DMS114 treated with DMSO at 0.1 percent for 48 hours (cell line): ENCODE measurements around the gene FFAR2.
A peak's percentile ranks its signal among the peaks of the same experiment; 100 is the strongest.
"Not testable (repeated sequence)": the region's sequence is repeated elsewhere in the genome, so short reads cannot be mapped to it uniquely, and the experiment has no call there.

Source experiments
- DNase-seq: peaks from one replicate; lab custom pipeline; 2025; ENCODE audit not compliant: unreplicated experiment; lab: John Stamatoyannopoulos, UW

Gene FFAR2

DNA sequence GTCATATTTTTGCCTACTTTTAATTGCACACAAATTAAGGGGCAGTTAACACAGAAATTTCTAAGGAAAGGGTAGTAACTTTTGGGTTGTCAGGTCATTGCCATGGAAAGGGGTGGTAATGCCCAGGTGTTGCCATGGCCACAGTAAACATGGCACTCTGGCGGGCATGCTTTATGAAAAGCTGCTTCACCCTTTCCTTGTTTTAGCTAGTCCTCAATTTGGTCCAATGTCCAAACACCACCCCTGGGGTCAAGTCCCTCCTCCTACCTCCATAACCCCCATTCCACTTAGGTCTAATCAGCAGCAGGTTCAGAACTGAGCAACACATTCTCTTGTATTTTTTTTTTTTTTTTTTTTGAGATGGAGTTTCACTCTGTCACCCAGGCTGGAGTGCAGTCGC is 6.6 kb downstream of the FFAR2 start:
- no peak for DNase-seq

DNA sequence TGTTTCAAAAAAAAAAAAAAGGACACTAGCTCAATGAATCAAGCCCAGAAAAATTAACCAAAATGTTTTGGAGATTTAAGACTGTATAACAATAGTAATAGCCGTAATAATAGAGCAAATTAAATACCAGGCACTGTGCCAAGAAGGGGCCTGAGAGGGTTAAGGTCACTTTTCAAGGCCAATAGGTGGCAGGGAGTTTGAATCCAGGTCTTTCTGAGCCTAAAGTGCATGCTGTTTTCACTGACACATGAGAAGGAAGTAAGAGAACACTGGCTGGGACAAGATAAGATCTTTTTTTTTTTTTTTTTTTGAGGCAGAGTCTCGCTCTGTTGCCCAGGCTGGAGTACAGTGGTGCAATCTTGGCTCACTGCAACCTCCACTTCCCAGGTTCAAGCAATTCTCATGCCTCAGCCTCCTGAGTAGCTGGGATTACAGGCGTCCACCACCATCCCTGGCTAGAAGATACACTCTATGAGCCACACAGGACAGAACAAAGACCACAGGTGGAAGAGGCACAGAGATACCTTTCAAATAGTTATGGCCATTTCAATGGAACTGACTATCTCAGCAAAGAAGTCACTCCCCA is 7.7 kb downstream of the FFAR2 start:
- DNase-seq = no peak

DNA sequence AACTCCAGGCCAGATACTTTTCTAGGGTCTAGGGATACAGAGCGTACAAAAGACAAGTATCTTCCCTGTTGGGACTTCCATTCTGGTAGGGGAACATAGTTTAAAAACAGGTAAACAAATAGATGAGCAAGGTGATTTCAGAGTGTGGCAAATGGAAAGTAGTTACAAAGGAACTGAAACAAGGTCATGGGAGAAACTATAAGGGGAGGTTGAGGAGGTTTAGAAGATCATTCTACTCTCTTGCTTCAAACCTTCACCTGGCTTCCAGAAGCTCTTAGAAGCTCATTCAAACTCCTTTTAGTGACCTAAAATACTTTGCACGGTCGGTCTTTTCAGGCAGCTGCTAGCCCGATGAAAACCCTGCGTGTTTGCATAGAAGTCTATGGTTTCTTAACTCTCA is 9.1 kb downstream of the FFAR2 start:
- no peak for DNase-seq

DNA sequence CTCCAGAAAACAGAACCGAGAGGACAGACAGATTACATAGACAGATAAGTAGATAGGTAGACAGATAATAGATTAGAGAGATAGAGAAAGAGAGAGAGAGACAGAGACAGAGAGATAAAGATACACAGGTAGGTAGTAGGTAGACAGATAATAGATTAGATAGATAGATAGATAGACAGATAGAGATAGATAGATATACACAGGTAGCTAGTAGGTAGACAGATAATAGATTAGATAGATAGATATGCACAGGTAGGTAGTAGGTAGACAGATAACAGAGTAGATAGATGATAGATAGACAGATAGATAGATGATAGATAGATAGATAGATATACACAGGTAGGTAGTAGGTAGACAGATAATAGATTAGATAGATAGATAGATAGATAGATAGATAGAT is 10.1 kb downstream of the FFAR2 start:
- DNase-seq = no peak

DNA sequence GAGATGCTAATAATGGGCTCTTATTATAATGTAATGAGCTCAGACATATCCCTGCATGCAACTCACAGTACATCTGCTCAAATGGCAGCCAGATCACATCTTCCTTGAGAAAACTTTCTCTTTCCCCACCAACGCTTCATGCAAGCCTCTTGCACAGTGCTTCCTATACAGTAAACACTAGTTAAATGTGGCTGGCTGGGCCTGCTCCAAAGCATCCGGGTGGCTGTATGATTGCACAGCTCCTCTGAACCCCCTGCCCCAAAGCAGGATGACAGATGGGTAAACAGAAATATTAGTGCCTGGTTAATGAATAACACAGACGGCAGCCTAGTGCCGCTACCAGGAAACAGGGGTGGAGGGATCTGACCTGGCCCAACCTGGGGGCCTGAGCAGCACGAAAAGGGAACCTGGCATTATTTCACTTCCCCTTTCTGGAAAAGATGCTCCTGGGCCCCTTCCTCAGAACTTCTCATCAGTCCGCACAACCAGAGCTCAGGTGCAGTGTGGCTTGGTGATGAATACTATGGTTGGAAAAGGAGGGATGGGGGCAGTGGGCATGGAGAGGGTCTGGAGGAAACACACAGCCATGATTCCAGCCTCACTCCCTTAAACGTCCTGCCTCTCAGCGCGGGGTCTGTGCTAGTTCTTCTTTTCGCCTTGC is 10.8 kb downstream of the FFAR2 start:
- no peak for DNase-seq

DNA sequence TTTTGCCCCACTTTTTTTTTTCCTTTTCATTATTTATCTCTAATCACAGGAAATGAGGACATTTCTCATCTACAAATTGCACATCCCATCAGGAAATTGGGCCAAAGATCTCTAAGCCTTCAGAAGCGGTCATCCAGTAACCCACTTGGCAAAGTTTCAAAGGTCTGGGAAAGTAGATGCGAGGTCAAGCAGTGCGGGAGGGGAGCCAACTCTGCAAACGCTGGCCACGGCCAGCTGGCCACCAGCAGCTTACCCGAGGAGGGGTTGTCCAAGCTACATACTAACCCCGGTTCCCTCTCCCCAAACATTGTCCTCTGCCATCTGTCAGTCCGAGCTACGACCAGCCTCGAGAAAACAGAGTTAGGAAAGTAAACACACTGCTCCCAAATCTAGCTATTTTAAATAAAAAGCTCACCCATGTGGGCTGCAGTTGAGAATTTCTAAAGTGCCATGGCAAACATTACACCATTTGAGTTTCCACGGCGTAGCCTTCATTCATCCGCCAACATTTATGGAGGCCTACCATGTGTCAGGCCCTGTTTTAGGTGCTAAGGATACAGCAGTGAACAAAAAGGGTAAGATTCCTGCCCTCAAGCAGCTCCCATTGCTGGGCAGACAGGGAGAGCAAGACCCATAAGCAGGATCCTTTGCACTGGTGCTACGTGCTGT is 11.5 kb downstream of the FFAR2 start:
- DNase-seq = no peak

DNA sequence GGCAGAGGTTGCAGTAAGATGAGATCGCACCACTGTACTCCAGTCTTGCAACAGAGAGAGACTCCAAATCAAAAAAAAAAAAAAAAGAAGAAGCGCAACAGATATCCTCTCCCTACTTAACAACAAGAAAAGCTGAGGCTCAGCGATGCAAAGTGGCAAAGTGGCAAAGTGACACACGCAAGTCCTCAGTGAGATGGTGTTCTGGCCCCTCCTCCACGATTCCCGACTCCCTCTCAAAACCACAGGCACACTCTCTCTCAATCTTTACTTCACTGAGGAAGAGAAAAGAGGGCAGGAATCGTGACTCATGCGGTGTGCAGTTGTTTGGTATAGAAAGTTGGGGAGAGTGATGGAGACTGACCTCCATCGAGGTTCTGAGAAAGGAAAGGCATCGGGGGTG is 12.6 kb downstream of the FFAR2 start:
- no peak for DNase-seq

DNA sequence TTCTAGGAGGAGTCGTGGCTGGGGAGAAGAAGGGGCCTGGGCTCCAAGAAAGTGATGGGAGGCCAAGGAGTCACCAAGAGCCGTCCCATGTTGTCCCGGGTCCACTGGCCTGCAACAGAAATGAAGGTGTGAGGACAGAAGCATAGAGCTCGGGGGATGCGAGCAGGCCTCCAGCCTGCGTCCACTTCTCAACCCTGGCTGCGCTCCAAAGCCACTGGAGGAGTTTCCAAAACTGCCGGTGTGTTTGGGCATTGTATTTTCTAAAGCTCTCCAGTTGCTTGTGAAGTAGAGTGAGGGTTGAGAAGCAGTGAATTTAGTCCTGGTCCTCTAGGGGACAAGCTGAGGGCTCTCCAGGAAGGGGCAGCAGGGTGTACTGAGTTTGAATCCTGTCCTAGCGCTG is 13.0 kb downstream of the FFAR2 start:
- no peak for DNase-seq

DNA sequence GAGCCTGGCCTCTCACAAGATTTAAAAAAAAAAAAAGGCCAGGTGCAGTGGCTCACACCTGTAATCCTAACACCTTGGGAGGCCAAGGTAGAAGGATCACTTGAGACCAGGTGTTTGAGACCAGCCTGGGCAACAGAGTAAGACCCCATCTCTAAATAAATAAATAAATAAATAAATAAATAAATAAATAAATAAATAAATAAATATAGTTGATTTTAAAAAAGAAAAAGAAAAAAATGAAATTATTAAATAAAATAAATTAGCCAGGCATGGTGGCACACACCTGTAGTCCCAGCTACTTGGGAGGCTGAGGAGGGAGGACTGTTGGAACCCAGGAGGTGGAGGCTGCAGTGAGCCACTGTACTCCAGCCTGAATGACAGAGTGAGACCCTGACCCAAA is 13.7 kb downstream of the FFAR2 start:
- not testable (repeated sequence) for DNase-seq

DNA sequence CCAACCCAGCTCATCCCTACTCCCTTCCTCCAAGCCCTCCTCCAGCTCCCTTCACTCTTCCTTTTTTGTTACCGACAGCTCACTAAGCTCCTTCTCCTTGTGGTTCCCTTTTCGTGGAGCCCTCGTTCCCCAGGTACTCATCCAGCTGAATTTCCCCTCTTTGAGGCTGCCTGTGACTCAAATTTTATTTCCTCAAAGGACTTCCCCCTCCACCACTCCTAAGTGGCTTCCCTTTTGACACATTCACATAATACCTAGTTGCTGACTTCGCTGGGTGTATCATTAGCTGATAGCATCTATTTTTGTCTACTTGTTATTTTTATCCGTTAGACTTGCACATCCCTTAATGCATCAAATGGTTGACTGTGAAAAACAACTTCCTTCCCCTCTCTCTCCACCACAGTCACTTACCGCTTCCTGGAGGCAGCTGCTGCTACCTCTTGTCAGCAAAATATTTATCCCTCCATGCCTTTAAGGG is 14.5 kb downstream of the FFAR2 start:
- DNase-seq = no peak

DNA sequence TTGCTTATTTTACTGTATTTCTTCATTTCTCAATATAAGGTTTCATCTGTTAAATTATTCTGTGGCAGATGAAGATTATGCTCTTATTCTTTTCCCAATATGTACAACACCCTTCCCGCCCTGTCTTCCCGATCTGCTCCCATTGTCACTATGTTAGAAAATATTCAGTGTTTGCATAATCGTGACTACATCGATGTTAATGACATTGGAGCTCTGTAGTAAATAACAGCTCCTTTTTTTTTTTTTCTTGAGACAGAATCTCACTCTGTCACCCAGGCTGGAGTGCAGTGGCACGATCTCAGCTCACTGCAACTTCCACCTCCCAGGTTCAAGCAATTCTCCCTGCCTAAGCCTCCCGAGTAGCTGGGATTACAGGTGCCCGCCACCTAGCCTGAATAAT is 14.9 kb downstream of the FFAR2 start:
- not testable (repeated sequence) for DNase-seq

DNA sequence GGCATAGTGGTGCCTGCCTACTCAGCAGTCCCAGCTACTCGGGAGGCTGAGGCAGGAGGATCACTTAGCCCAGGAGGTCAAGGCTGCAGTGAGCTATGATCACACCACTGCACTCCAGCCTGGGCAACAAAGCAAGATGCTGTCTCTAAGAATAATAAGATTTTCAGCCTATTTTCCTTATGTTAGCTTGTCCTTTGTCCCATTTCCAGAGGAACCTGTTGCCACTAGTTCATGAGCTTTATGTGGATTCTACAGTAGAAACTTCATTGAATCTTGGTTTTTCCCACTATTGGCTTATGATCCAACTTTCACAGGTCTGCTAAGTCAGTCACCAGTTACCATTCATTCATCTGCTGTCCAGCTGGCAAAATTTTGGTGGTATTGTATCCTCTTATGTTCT is 18.2 kb downstream of the FFAR2 start:
- no peak for DNase-seq

DNA sequence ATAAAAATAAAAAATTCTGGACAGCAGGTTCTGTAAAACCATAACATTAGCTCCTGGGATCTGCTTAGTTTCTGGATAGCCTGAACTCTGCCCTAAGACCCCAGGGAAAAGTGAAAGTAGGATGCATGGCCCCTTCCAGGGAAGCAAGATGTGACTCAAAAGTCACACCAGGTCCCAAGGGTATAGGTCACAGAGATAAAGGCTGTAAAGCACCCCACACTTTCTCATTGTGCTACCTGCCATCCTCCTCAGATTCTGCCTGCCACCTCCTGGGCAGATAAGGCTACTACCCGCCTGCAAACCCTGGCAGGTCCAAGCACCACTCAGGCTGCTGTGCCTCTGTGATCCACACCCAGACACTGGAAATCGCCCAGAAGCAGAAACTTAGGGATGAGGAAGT is 20.6 kb downstream of the FFAR2 start:
- DNase-seq = peak; percentile 3

DNA sequence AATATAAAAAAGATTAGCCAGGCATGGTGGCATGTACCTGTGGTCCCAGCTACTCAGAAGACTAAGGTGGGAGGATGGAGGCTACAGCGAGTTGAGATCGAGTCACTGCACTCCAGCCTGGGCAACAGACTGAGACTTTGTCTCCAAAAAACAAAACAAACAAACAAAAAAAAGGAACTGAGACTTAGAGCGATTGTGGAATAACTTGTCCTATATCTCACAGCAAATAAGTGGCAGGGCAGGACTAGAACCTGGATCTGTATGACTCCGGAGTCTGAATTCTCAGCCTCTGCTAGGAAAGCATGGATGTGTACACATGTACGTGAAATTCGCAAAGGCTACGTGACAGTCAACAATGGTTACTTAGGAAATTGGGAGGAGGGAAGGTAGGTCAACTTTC is 22.1 kb downstream of the FFAR2 start:
- DNase-seq = no peak

DNA sequence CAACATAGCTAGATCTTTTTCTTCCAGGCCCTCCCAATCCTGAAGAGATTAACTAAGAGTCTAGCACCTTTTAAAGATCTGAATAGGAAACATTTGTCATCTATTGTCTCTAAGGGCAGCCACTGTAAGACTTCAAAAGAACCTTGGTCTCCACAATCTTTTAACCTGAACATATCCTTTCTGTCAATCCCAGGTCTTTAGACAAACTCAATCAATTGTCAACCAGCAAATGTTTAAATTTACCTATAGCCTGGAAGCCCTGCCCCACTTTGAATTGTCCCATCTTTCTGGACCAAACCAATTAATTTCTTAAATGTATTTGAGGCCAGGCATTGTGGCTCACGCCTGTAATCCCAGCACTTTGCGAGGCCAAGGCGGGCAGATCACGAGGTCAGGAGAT is 23.0 kb downstream of the FFAR2 start:
- not testable (repeated sequence) for DNase-seq

DNA sequence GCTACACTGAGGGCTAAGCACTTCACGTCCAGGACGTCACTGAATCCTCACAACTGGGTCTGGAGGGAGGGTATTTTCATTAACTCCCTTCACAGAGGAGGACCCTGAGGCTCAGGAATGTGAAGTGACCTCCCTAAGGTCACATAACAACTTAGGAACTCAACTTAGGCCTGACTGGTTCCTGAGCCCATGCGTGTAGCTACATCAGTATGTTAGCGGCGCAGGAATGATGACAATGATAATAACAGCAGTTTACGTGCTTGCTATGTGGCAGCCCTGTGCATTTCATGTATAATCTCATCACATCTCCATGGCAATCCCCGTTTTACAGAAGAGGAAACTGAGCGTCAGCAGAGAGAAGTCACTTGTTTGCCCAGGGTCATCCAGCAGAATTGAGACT is 23.9 kb downstream of the FFAR2 start:
- no peak for DNase-seq

DNA sequence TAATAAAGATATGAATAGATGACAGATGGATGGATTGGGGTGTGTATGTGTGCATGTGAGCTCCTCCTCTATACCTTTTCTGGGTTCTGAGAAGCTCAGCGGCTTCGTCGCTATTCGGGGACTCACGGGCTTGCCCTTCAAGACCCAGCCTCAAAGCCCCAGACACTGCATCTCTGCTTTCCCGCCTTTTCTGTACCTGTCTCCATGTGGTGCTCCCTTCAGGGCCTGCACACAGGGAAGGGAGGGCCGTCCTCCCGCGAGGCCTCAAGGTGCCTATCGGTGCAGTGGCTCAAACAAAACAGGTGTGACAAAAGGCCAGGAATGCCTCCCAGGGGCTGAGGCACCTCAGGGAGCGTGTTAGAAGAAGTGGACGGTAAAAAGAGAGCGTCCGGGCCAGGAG is 26.0 kb downstream of the FFAR2 start:
- DNase-seq = no peak

DNA sequence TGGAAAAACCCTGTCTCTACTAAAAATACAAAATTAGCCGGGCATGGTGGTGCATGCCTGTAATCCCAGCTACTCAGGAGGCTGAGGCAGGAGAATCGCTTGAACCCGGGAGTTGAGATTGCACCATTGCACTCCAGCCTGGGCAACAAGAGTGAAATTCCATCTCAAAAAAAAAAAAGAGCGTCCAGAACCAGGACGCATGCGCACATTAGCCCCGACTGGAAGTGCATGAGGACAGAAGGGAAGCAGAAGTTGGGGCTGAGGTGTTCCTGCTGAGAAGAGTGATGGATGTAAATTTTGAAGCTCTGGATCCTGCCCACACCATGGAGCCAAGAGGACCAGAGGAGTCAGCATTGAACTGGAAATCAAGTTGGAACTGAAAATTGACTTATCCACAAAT is 26.5 kb downstream of the FFAR2 start:
- DNase-seq = not testable (repeated sequence)

DNA sequence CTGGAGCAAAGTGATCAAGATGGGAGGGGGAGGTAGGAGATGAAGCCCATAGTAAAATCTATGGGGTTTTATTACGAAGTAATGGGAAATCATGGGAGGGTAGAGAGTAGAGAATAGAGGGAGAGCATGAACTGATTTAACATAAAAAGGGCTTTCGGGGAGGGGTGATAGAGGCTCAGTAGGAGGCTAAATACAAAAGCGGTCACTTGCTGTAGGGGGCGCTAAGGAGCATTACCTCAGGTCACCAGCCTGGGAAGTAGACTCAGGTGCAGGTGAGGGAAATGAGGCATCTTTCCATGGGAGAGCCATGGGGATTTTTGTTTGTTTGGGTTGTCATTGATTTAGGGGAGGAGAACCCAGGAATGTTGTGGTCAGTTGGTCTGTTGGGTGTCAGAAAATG is 28.1 kb downstream of the FFAR2 start:
- DNase-seq = no peak

DNA sequence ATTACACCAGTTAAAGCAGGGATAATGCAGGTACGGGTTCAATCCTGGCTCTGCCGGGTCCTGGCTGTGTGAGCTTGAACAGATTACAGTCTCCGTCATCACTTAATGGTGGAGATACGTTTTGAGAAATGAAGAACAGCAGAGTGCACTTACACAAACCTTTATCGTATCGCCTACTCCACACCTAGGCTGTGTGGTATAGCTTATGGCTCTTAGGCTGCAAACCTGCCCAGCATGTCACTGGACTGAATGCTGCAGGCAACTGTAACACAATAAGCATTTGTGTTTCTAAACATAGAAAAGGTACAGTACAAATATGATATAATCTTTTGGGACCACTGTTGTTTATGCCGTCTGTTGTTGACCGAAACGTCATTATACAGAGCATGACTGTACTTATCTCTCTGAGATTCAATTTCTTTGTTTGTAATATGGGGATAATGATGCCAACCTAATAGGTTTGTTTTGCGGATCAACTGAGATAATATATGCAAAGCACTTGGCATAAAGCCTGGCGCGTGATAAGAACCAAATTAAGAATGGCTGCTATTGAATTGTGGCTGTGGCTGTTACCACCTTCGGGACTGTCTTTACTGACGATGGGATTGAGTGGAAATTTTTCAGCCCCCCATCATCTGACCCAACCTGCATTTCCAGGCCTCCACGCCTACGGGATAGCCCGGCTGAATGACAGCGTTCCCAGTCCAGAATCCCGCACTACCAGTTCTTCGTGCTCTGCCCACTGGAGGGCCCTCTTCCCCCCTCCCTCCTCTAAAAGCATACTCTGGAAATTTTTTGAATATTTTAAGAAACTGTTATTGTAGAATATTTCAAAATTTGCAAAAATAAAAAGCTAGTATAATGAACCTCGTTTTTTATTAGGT is 31.0 kb downstream of the FFAR2 start:
- no peak for DNase-seq

DNA sequence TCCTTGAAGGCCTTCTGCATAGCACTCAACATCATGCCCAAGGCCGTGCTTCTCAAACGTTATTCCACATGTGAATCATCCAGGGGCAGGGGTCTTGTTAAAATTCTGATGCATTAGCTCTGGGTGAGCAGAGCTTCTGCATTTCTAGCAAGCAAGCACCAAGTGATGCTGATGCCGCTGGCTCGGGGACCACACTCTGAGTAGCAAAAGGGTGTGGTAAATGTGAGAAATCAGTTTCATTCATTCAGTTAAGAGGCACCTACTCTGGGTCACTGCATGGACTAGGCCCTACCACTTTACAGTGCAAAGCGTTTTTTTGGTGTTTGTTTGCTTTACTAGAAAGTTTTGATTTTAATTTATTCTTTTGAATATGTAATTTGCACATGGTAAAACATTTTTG is 35.0 kb downstream of the FFAR2 start:
- no peak for DNase-seq
